Stimulated activated CD8-positive, alpha-beta memory T cell treated with anti-CD3 and anti-CD28 coated beads, Interleukin-7, amount 100 ng/mL, for 24 hours (primary cell): ENCODE measurements around the gene SLC49A4.

ENCODE experiments used
- DNase-seq: peaks from one replicate; pipeline ENCODE4 v3.0.0-alpha.2; 2020; ENCODE audit warnings: low read depth

Gene SLC49A4

DNA sequence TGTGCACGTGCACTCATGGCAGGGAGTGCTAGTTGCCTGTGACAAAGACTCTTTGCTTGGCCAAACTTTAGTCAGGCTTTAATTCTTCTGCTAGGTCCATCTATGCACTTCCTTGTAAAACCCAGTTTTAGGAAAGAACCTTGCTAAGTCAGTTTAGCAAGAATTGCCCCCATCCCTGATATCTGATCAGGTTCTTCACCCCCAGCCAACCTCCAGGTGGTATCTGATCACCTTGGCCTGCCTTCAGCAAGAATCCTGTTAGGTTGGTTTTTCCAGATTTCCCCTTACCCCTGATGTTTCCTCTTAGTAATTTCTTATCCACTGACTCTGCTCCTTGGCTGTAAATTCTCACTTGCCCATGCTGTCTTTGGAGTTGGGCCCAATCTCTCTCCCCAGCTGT, 9.6 kb upstream of the SLC49A4 start:
- DNase-seq, result no peak

DNA sequence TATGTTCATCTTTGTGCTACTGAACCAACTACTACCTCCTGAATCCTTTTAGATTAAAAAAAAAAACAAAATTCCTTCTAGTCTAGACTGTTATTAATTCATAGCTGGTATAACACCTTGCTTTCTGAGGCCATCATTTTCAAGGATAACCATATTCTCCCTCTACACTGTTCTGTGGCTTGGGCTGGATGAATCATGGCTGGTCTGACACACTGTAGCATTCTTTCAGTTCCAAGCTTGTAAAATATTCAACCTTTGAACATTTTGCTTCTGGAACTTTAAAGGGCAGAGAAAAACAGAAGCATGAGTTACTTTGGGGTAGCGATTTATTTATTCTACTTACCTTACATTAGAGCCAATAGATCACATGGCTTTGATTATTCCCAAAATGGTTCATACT, 8.8 kb upstream of the SLC49A4 start:
- no peak for DNase-seq

- DNase-seq, result no peak
Measured at GRCh38 chr3:122787872-122788271, 7.0 kb upstream of the SLC49A4 start.

- no peak for DNase-seq
Measured at GRCh38 chr3:122789585-122790273, 5.1 kb upstream of the SLC49A4 start.

DNA sequence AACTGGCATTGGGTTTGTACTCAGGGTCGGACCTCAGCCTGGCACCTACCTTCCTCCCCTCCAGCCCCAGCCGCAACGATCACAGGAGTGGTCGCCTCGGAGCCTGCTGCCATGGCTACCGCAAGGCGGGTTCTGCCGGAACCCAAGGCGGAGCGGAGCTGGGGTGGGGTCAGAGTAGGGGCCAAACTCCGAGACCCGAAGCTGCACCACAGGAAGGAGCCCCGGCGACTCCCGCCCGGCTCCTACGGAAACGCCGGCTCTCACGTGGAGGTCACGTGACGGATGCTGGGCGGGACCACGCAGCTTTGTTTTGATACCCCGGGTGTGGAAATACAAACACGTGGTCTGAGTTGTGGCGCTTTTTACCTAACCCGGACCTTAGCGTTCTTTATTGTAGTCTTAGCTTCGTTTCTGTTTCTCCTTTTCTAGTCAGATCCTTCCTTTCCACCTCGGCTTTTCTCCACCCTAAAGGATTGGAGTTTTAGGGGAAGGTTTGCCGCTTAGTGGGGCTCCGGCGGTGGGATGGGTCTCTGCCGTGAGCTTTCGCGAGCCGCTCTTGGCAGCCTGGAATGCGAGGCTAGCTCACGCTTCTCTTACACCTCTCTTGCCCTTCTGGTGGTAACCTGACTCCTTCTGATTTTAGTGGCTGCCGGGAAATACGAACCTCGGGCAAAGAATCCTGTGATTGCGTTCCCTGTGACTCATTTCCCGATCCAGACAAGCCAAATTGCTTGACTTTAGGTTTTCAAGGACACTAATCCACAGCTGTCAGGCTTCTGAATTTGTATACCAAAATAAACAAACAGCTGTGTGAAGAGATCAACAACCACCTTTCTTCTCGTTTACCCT, 1.1 kb upstream of the SLC49A4 start, which contains the start of gene HSPBAP1:
HSPBAP1 (minus strand) TSS at position 264 of the 849 bp plus-strand sequence; CDS start at position 113, 151 bp downstream.
- peak; percentile 89 for DNase-seq

GRCh38 chr3:122794483-122794778, 438 bp upstream of the SLC49A4 start:
- no peak for DNase-seq

DNA sequence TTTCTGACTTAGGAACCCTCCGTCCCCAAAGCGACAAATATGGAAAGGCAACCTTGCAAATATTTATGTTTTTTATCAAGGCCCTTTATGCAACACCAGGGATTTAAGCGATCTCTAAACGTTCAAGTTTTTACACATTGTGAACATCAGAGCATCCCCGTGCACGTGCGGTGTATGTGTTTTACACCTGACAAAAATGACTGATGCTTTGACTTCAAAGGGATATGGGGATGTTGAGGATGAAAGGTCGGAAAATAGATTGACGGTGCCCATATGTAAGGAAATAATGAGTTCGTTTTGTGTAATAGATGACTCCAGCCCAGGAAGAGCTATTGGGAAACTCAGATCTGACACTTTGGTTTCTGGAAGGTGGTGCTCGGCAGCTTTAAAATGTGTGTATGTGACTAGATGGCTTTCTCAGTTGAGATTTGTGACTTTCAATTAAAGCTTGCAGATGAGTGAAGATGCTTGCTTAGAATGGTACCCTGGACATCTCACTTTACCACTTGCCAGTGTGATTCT, 866 bp downstream of the SLC49A4 start:
- DNase-seq, result no peak

DNA sequence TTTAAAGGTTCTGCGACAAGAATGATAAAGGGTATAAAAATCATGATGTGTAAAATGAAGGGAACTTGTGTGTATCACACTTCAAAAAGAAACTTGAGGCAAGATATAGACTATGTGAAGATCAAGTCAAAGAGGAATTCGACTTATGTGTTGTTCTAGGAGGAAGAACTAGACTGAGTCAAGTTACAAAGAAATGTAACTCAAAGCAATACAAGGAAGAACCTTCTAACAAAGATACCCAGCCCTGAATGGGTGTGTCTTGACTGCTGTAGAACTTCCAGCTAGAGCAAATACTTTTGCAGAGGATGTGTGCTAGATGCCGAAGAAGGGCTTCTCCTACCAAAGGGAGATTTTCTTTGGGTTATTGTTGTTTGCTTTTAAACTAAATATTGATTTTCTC, 2.4 kb downstream of the SLC49A4 start:
- DNase-seq, result no peak

DNA sequence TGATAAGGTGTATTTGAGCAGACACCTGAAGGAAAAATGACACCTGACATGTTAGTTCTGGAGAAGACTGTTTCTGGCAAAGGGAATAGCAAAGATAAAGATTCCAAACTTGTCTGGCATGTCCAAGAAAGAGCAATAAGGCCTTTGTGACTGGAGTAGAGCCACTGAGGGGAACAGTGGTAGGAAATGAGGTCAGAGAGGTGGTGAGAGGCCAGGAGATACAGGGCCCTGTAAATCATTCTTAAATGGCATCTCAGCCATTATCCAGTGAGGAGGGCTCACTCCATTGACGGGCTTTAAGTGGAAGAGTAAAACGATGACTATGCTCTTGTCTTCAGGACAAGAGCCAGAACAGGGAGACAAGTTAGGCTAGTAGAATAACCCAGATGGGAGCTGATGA, 4.5 kb downstream of the SLC49A4 start:
- no peak for DNase-seq

DNA sequence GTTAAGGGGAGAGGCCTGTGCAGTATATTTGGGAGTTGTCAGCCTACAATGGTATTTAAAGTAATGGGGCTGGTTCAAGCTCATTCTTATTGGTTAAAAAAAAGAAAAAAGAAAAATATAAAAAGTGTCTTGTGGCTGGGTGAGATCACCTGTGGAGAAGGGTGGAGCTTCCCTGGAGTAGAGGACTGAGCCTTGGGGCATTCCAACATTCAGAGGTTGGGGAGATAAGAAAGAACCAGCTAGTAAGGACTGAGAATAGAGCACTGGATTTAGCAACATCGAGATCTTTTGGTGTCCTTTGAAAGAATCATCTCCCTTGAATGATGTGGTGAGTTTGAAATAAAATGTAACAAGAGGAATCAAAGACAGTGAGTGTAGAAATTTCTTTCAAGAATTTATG, 5.2 kb downstream of the SLC49A4 start:
- no peak for DNase-seq

DNA sequence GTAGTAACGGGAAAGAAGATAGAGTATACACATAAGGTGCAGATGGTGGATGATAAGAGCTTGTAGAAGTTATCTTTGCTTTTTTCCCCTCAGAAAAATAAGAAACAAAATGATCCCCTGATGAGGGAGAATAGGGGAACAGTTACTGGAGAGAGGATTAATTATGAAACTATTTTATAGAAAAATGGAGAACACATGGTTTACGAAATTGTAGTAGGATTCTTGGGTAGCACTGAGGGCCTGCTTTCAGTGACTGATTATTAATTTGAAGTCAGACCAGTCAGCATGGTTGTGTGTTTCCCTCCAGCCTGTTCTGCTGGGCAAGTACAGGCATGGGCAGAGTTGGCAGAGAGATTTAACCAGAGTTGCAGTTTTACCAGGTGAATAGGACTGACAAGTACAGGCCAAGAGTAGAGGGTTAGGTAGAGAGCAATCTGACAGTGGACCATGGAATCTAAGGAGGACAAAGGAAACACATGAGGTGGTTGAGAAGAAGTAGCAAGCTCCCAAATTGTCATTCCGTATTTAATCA, 5.9 kb downstream of the SLC49A4 start:
- no peak for DNase-seq

DNA sequence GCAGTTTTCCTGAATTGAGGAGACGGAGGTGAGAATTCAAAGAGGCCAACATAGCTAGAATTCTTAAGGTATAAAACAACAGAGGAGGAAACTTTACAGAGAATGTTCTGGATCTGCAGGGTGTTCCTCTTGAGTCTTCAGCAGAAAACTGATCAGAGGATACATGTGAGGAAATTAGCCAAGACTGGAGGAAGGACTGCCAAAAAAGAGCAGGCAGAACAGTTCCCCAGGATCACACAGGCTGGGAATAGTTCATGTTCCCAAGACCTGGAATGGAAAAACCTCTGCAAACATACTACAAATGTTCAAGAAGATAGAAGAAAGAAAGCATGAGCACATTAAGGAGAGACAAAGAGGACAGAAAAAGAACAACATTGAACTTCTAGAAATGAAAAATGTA, 7.5 kb downstream of the SLC49A4 start:
- DNase-seq, result no peak

GRCh38 chr3:122803977-122804376, 9.1 kb downstream of the SLC49A4 start:
- DNase-seq, result no peak

DNA sequence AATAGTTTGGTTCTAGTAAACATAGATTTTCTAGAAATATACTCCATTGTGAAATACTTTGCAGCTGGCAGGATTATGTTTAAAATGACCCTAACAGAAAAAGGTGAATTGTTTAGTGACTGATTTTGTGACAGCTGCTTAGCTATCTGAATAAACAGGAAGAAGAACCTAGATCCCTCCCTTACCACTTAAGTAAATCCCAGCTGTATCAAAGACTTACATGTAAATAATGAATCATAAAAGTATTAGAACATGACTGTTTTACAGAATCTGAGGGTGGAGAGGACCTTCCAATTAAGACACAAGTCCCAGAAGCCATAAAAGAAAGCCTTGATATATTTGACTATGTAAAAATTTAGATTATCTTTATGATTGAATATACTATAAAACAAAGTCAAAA, 15.9 kb downstream of the SLC49A4 start:
- DNase-seq, result no peak

GRCh38 chr3:122816587-122816986, 21.7 kb downstream of the SLC49A4 start:
- DNase-seq, result no peak

DNA sequence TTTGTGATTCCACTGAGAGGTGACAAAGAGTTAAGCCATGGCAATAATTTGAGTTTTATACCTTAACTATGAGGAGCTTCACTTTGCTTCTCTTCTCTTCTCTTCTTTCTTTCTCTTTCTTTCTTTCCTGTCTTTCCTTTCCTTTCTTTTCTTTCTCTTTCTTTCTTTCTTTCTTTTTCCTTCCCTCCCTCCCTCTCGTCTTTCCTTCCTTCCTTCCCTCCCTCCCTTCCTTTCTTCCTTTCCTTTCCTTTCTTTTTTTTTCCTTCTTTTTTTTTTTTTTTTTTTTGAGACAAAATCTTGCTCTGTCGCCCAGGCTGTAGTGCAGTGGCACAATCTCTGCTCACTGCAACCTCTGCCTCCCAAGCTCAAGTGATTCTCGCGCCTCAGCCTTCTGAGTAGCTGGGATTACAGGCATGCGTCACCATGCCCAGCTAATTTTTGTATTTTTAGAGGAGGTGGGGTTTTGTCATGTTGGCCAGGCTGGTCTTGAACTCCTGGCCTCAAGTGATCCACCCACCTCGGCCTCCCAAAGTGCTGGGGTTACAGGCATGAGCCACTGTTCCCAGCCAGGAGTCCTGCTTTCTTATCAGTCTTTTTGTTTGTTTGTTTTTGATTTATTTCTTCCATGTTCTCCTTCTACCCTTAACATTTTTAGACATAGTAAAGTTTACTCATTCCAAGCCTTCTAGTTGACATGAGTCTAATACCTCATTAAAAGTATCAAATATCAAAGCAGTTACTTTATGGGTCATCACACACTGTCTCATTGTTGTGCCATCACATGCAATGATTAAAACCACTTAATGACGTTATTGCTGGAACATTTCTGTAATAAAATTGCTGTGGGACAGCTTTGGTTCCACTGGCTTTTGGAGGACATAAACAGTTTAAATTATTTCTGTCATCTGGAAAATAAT, 29.9 kb downstream of the SLC49A4 start:
- DNase-seq, result no peak

DNA sequence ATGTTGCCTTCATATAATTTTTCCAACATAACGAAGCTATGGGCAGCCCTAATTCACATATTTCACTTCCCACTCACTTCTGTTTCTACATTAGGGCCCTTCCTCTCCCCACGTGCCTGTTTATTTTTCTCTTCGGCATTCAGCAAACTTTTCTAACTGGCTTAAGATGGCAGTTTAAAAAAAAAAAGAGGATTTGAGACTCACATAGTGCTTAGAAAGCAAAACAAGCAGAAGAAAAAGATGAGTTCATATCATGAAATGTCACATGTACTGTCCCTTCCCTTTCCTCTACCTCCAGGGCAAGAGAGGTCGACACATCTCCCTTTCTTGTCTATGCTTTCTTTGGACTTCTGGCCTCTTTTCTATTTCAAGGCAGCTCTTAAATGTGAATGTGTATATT, 30.6 kb downstream of the SLC49A4 start:
- no peak for DNase-seq

- no peak for DNase-seq
Measured at GRCh38 chr3:122826278-122826677, 31.4 kb downstream of the SLC49A4 start.

DNA sequence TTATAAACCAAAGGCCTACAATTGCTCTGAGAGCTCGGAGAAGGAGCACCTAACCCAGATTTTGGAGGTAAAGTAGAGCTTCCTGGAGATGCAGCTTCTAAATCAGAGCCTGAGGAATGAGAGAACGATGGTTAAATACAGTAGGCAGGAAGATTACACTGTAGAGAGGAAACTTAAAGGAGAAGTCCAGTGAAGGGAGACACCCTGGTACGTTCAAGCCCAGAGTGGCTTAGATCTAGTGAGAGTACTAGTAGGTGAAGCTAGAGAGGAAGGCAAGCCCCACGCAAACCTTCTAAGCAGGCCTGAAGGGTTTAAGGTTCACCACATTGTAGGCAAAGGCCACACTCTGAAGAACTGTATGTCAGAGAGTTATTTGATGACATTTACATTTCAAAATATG, 33.4 kb downstream of the SLC49A4 start:
- DNase-seq, result no peak

DNA sequence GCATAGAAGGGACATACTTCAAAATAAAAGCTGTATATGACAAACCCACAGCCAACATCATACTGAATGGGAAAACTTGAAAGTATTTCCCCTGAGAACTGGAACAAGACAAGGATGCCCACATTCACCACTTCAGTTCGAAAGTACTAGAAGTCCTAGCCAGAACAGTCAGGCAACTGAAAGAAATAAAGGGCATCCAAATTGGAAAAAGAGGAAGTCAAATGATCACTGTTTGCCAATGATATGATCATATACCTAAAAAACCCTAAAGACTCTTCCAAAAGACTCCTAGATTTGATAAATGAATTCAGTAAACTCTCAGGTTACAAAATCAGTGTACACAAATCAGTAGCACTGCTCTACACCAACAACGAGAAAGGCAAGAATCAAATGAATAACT, 40.7 kb downstream of the SLC49A4 start:
- DNase-seq, result no peak

DNA sequence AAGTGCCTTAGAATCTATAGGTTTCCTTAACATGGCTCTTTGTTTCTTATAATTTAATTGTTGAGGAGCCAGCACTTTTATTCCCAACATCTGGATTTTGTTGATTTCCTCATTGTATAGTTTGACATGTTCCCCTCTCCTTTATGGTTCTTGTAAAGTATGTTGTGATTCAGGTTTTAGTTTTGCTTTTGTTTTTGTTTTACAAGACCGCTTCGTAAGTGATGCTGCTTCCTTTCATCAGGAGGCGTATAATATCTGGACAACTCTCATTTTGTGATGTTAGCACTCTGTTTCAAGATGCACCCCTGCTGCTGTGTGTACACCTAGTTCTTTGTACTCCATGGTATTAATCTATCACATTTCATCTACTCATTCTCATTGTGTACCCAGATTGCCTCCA, 48.7 kb downstream of the SLC49A4 start:
- no peak for DNase-seq

DNA sequence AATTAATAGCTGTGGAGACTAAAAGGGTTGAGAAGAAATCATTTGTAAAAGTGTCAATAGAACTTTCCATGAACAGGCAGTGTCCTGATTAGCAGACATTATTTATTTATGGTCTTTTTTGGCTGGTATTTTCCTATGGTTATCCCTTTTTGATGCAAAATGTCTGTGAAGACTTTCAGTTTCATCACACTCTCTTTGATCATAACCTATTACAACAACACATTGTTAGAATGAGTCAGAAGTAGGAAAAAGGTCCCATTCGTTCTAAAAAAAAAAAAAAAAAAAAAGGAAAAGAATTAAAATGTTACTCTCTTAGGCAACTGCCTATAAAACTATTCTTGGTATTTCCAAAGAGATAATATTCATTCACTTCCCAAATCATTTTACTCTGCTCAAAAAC, 62.1 kb downstream of the SLC49A4 start:
- DNase-seq, result no peak
